HG03097 (cell line): ENCODE measurements around the gene SPATA19.

ENCODE experiments used
- ATAC-seq: cut with Tn5 transposase; IDR thresholded peaks from one replicate; pipeline ENCODE4 v1.9.1; 2021; ENCODE audit not compliant: unreplicated experiment, low FRiP score

Gene SPATA19

DNA sequence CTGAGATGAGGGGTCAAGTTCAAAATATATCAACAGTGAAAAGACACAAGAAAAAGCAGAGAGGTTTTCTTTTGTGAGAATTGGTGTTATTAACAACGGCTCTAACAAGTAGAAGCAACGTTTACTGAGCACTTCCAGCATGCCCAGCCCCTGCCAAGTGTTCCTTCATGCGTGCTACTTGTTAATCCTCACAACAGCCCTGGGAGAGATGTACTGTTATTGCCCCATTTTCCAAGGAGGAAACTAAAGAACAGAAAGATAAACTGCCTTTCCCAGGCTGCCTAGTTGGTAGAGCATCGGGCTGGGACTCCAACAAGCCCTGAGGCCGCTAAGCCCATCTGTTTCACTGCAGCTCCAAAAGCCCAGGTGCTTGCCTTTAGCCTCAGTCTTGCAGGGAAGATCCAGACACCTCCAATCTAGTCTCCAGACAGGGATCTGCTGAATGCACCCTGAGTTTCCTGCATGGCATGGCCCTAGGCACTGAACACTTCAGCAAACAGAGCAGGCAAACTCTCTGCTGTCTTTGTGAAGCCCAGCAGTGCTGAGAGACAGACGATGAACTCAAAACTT lies 25.5 kb downstream of the SPATA19 start:
- no peak for ATAC-seq

DNA sequence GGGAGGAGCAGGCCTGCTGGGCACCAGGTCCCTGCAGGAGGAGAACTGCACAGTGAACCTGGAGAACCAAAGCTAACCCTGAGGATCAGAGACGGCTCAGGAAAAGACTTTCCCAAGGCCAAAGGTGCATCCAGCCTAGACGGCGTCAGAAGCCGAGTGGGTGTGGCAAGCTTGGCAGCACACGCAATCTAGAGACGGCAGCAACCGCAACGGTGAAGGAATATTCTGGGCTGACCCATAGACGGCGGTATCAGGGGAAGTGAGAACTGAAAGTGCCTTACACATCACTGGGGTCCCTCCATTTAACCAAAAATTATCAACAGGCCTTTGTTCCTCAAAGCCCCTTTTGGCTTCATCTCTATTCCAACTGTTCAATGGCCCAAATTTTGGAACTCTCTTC lies 26.2 kb downstream of the SPATA19 start:
- ATAC-seq = no peak

DNA sequence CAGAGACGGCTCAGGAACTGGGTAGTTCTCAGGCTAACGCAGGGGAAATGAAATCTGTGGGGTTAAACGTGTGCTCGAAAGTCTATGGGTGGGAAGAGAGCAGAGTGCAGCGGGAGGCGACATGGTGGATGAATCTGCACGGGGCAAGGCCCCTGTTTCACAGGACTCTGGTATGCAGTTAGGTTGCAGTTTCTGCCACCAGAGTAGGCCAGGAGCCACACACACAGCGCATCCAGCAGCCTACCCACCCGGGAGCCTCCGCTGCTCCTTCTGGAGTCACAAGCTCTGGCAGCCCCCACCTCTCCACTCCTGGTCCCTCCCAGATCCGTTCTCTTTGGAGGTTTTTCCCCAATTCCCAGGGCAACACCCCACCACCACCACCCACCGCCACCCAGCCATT lies 27.0 kb downstream of the SPATA19 start:
- ATAC-seq = no peak

DNA sequence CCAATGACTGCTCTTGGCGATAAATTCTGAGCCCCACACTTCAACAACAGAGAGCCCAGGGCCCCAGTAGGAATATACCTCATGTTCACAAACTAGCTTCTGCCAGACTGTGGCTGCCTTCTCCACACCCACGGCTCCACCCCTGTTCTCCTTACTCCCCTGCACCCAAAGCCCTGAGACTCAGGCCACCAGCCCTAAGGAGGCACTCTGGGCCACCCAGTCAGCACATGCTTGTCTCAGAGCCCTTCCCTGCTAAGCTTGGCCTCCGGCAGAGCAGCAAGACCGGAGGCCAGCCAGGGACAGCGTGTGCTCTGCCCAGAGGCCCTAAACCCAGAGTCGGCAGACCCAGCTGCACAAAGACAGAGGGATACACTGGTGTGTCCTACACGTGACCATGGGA lies 27.9 kb downstream of the SPATA19 start:
- no peak for ATAC-seq

DNA sequence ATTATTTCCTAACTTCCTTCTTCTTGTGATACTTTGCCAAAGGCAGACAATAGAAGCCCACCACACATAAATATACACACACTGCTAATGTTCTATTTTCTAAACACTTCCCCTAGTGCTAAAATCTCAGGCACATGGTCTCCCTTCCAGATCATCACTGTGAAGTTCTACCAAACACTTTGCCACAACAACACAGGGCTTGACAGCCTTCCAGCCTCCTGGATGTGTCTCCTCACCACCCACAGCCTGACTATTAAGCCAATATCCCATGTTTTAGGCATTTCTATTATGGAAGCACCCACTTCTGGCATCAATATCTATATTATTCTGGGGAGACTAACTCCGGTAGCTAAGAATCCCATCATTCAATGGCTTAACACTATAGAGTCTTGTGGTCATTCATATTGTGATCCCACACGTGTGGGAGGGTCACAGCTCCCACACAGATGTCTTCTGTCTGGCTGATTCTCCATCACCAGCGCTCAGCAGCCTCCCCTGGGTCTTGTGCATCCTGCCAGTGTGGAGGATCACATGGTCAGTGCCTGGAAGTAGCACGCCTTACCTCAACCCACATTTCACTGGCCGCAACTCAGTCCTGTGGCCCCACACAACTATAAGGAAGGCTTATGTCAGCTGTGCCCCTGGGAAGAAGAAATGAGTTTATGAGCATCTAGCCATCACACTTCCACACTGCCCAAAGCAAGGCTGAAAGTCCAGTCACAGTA lies 29.0 kb downstream of the SPATA19 start:
- ATAC-seq = no peak

DNA sequence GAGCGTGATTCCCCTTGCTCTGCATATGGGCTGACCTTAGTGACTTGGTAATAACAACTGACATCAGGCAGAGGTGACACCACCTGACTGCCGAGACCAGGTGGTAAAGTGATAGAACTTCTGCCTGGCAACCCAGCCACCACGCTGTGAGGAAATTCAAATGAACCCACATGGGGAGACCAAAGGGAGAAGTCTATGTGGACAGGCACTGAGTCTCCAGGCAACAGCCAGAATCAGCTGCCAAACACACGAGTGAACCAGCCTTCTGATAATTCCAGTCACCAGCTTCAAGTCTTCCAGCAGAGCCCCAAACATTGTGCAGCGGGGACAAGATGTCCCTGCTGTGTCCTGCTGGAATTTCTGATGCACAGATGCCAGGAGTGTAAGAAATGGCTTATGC lies 29.7 kb downstream of the SPATA19 start:
- no peak for ATAC-seq

DNA sequence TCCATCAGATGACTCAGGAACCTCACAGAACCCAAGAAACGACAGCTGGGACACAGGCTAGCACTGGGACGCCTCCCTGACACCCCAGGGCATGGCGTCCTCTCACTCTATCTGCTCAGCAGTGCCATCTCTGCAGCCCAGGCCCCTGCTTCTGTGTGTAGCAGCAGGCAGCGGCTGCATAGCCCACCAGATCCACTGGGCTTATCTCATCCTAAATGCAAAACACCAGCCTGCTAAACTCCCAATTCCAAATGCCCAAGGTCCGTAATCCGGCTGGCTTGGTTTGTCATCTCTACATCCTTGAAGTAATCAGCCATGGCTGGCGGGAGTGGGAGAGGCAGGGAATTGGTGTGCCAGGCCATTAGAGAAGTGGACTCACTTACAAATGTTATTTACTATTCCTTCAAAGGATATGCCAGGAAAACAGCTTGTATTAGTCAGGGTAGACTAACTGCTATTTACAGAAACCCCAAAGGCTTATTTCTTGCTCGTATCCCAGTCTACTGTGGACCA lies 30.7 kb downstream of the SPATA19 start:
- ATAC-seq = no peak

DNA sequence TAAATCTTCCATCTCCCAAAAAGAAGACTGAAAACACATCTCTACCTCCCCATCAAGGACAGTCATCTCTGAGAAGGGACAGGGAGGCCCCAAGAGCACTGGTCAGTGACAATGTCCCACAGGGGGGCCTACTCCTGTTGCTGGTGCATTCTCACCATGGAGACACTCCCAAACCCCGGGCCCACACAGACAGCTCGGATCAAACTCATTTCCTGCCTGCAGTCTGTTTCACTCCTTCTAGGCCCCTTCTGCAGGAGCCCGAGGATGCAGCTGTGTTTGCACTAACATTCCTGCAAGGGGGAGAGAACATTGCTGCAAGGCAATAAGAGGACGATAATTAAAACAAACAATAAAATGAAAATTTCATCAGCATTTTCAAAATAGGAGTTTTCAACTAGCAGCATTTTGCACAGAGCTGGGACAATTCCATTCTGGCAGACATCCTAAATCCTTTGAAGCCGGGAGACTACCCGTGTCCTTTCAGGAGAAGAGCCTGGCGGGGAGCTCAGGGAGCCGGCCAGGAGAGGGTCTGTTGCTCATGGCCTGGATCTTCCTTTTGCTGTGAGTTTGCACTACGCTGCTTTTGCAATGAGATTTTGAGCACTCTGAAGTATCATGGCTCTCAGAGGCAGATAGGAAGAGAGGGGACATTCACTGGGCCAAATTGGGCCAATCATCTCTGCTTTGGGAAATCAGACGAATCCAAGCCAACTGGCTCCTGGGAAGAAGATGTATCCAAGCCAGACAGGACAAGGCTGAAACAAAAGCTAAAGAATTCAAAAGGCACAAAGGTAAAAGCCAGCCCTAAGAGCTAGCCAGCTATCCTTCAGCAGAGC lies 33.2 kb downstream of the SPATA19 start:
- ATAC-seq = no peak

DNA sequence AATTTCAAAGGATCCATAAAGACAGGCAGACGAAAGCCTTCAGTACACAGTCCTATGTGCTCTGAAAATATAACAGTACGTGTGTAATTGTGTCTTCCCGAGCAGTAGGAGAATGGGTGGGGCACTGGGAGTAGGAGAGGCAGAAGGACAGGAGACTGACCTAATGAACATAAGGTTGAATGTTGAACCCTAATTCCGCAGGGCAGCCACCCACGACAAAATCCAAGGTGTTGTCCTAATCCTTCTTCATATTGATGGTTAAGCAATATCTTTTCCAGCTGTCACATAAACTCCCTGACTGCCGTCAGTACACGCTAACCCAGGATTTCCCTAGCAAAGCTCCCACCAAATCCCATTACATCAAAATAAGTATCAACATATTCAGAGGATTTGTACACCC lies 34.5 kb downstream of the SPATA19 start:
- no peak for ATAC-seq

DNA sequence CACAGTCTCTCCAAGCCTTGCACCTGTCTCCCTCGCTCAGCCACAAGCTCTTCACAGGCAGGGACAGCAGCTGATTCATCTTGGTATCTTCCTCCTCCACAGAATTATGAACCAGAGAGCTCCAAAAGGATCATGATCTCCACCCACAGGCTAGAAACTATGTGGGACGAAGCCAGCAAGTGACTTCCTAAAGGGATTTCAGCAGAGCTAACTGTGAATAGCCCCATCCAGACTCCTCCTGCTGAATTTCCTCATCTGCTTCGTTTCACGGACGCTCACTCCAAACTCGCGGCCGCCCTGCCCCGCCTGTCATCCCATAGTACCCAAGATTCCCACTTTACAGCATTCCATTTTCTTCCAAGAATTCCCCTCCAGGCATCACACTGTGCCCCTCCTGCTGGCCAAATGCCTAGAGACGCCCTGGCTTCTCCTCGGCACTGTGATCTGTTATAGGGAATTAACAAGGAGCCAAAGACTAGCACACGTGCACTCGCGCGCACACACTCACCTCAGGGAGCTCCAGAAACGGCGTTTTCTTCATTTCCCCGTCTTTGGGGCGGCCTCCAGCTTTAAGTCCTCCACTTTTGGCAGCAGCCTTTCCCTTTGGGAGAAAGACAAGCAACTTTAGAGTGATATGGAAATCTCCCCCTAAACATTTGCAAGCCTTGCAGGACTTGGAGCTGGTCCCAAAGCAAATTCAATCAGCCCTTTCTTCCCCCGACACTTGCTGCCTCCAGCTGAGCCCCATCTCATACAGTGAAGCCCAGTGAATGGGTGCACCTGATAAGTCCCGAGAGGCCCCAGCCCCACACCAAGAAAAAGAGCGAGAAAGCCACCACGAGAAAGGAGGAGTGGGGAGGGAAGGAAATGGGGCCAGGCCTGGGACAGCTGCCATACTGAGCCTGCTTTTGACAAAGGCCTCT lies 35.5 kb downstream of the SPATA19 start:
- no peak for ATAC-seq

DNA sequence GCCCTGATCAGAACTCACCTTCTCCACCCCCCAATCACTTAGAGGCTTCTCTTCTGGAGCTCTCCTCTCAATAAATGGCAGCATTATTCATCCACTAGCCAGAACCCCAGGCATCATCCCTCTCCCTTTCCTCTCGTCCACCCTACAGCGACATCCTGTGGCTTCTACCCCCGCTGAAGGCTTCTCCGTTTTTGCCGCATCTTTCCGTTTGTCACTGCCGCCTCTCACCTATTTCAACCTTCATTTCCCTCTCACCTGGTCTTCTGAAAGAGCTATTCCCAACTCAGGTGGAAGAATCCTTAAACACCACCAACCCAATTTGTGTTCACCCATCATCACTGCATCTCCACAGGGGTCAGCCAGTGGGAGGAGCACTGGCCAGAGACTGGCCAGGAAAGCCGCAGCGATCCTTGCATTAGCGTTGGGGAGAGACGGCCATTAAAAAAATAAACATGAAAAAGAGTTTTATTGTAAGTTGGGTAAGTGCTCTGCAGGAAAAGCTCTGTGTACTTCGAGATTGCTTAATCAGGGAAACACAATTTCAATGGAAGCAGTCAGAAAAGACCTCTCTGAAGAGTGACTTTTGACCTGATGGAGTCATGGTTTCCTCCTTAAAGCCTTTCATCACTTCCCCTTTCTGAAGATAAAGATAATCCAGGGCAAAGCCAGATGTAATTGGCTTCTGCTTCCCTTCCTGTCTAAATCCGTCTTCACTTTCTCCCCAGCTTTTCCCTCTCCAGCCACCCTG lies 36.7 kb downstream of the SPATA19 start:
- ATAC-seq = no peak

DNA sequence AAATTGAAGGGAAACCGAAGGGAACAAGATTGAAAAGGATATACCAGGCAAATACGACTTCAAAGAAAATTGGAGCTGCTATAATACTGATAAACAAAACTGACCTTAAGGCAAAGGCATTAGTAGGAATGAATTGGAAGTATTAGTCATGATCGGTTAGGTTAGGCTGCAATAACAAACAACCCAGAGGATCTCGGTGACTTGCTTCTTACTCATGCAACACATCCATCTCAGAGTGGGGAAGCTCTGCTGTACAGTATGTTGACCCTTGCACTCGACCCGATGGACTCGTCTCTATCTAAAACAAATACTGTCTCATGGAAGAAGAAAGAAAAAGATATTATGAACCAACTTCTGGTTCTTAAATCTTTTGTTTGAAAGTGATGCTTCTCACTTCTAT lies 42.3 kb downstream of the SPATA19 start:
- ATAC-seq = no peak

DNA sequence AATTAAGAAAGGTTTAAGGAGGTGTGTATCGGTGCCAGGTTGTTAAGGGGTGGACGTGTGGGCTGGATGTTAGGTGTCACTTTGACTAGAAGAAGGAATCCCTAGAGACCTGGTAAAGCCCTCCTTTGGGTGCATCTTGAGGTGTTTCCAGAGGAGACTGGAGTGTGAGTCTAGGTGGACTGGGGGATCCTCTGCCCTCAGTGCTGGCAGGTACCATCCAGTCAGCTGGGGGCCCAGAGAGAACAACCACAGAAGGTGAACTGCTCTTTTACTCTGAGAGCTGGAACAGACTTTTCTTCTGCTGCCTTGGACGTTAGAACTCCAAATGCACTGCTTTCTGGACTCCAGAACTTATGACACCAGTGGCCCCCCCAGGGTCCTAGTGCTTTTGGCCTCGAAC lies 44.0 kb downstream of the SPATA19 start:
- no peak for ATAC-seq

DNA sequence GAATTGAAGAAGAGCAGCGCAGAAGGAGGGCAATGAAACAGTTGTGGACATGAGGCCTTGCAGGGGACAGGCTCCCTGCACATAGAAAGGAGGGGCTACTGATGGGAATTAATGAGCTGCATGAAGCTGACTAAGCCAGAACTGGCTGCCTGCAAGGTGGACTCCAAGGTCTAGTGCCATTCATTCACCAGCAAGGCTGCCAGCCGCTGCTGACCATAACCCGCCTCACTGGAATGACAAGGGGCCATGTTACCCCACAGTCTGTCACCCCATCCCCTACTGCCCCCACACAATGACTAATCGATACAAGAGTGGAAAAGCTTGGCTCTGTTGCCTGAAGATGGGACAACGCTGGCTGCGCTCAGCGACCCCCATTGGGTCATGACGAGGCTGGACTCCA lies 44.6 kb downstream of the SPATA19 start:
- no peak for ATAC-seq

DNA sequence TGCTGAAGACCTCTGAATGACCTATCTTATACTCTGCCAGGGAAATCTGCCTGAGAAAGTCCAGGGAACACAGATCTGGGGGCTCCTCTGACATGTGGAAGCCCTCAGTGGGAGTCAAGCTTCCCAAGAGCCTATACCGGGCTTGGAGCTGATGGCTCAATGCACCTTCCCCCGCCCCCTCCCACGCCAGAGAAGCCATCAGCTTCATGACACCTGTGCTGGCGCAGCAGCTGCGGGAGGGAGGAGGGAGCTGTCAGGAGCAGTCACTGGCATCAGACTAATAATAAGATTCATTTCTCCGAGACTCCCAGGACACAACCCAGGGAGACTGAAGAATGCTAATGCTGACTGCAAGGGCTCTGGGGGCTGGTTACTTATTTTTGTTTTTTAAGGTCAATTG lies 47.8 kb downstream of the SPATA19 start:
- ATAC-seq = no peak

DNA sequence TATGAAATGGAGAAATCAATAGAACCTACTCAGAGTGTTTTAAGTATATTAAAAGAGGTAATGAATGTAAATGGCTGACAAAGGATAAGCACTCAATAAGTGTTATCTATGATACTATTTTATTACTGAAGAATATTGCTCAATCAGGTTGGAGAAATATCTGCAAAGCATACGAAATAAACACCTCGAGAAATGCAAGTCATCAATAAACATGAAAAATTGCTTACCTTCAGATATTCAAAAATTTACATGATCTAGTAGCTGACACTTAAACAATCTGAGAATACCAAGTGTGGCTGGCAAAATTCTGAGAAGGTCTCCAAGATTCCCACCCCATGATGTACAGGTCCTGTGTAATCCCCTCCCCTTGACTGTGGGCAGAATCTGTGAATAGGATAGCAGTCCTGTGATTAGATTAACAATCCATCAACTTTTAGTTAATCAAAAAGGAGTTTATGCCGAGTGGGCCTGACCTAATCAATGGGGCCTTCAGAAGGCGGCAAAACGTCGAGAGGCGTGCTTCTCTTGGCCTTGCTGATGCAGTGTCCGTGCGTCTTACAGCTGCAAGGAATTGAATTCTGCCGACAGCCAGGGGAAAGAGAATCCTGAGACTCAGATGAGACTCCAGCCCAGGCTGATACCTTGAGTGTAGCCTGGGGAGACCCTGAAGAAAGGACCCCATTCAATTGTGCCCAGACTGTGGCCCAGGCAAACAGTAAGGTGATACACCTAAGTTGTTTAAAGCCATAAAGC lies 49.1 kb downstream of the SPATA19 start:
- ATAC-seq = no peak

DNA sequence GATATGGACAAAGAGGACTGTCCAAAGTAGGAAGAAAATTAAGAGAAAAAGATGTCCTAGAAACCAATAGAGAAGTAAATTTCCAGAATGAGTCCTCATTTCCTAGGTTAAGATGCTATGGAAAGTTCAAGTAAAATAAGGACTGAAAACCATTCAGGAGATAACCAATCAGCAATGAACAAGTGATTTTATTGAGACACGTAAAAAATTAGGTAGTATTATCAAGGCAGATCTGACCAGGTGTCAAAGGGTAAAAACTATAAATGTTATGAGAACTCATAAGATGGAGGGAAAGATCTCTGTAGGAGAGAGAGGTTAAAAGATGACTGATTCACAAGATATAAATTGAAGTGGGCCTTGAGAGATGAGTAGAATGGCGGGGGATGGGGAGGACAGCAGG lies 50.2 kb downstream of the SPATA19 start:
- no peak for ATAC-seq

DNA sequence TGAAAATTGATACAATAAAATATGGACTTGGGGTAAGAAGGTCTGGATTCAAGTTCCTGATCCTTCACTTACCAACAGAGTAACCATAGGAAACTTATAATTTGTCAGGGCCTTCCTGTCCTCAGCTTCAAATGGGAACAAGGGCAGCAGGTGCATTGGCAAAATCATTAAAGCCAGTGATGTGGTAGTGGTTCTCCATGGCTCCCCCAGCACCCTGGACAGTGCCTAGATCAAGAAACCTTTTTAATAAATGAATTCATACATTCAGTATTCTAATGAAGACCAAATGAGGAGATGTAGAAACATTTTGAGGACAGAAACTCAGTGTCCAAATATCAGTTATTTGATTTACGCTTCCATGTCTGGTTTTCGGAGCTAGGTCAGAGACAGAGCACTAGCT lies 51.1 kb downstream of the SPATA19 start:
- ATAC-seq = no peak
